GM23338 (cell line): ENCODE data around the gene P3R3URF.

Experiments
- EZH2 ChIP-seq: fragments of 200-600 bp; sonication (generic); IDR thresholded peaks from one replicate; pipeline ENCODE4 v1.8.0; 2017; ENCODE audit warnings: antibody characterized with exemption, mild to moderate bottlenecking, low read depth; ENCODE audit not compliant: unreplicated experiment
- POLR2AphosphoS5 ChIP-seq: IDR thresholded peaks from 2 replicates; pipeline ENCODE4 v1.6.1; 2016; ENCODE audit warnings: antibody characterized with exemption, low read depth
- STAT1 ChIP-seq: IDR thresholded peaks from one replicate; pipeline ENCODE4 v1.6.1; 2016; ENCODE audit warnings: antibody characterized with exemption; ENCODE audit not compliant: unreplicated experiment
- TF ChIP-seq, protein P1 (sequence below), 2 experiments: fragments of 200-600 bp in 1 of 2; sonication (generic) in 1 of 2; conservative IDR thresholded peaks; 2 replicates each; pipeline versions ENCODE4 v1.5.1 to v1.6.1; 2016 to 2017; ENCODE audit warnings: antibody characterized with exemption in 2 of 2, low read depth in 2 of 2, mild to moderate bottlenecking in 2 of 2, moderate library complexity in 1 of 2

GRCh38 chr1:46224966-46225365 is 48.7 kb upstream of the P3R3URF start:
- TF ChIP-seq, protein P1, sequence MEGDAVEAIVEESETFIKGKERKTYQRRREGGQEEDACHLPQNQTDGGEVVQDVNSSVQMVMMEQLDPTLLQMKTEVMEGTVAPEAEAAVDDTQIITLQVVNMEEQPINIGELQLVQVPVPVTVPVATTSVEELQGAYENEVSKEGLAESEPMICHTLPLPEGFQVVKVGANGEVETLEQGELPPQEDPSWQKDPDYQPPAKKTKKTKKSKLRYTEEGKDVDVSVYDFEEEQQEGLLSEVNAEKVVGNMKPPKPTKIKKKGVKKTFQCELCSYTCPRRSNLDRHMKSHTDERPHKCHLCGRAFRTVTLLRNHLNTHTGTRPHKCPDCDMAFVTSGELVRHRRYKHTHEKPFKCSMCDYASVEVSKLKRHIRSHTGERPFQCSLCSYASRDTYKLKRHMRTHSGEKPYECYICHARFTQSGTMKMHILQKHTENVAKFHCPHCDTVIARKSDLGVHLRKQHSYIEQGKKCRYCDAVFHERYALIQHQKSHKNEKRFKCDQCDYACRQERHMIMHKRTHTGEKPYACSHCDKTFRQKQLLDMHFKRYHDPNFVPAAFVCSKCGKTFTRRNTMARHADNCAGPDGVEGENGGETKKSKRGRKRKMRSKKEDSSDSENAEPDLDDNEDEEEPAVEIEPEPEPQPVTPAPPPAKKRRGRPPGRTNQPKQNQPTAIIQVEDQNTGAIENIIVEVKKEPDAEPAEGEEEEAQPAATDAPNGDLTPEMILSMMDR (conservative IDR thresholded peaks at IDR 0.05; ENCODE audit: low read depth in 2 of 2): no peak
- TF ChIP-seq POLR2AphosphoS5 (no peak), EZH2 (no peak), STAT1 (no peak)
